HG02763 (cell line): ENCODE results near the gene PSMD2.
"Not testable (repeated sequence)": the region's sequence is repeated elsewhere in the genome, so short reads cannot be mapped to it uniquely, and the experiment has no call there.

Experiments used
- ATAC-seq: cut with Tn5 transposase; IDR thresholded peaks from one replicate; pipeline ENCODE4 v1.9.1; 2021; ENCODE audit warnings: mild to moderate bottlenecking, moderate library complexity; ENCODE audit not compliant: unreplicated experiment

Gene PSMD2

DNA sequence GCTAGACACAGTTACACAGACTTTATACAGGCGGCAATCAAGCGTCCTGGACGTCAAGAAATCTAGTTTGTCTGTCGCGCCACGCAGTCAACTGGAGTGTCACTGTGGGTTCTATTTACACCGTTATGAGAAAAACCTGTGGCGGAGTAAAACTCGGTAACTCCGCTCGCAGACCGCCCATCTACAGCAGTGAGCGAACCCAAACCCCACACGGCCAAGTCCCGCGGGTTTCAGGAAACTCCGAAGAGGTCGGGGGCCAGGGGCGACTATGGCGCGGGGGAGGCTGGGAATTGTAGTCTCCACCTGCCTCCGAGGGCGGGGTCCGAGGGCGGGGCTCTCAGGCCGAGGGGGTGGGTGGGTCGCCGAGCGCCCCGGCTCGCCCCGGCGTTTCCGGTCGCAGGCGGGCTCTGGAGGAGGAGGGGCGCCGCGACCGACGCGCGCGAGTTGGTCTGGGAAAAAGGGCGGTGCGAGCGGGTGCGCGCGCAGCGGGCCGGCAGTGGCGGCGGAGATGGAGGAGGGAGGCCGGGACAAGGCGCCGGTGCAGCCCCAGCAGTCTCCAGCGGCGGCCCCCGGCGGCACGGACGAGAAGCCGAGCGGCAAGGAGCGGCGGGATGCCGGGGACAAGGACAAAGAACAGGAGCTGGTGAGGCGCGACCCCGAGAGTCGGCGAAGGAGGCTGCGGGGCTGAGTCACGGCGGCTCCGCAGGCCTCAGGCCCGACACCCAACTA is at the start of gene PSMD2:
PSMD2 (plus strand) TSS at position 483 of the 729 bp plus-strand sequence; CDS start at position 509, 26 bp downstream.
- peak; percentile 94 for ATAC-seq

DNA sequence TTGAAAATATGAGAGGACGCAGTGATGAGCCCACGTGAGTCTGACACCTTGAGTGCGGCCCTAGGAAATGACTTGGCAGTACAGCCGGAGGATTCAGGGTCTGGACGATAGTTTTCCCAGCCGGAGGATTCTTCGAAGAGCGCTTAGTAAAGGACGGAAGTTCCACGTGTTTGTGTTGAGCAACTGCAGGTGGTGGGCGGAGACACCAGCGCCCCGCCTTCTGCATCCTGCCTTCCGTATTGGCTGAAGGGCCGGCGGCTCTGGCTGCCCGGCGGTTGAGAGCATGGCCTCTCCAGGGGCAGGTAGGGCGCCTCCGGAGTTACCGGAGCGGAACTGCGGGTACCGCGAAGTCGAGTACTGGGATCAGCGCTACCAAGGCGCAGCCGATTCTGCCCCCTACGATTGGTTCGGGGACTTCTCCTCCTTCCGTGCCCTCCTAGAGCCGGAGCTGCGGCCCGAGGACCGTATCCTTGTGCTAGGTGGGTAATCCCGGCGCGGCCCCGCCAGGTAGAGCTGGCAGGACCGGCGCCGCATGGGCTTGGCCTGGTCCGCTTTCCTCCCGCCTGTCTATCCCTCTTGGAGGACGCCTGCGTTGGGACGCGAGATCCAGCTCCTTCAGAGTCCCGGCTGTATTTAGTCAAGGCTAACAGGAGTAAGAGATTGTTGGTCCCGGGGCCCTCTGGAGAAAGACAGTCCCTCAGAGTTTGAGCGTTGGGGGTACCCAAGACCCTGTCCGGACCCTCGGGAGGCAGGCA is 49.5 kb upstream of the PSMD2 start, which contains the start of gene EEF1AKMT4:
EEF1AKMT4 (plus strand) TSS at position 261 of the 755 bp plus-strand sequence; CDS start at position 284, 23 bp downstream.
- peak; percentile 89 for ATAC-seq

DNA sequence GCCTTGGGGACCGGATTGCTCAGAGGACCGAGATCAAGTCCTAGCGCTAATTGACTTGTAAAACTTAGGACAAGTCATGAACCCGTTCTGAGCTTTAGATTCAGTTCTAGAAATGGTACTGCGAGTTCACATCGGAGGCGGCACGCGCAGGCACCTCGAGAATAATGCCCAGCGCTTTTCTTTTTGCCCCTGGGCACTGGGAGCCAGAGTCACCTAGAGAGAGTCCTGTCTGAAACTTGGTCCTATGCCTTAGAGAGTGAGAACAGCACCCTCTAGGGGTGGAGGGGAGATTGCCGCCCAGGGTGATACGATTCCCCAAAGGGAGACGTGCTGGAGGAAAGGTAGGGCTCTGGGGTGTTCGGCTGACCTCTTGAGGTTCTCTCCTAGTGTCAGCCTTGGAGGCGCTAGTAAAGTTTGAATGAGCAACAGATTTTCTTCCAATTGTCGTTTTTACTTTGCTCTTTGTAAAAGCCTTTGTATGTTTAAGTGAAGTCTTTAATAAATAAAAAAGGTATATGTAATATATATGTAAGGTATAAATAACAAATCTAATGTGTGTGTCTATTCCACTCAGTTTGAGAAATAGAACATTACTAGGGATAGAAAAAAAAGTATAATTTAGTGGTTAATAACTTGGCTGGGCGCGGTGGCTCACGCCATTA is 48.7 kb upstream of the PSMD2 start:
- ATAC-seq, result peak; percentile 43

DNA sequence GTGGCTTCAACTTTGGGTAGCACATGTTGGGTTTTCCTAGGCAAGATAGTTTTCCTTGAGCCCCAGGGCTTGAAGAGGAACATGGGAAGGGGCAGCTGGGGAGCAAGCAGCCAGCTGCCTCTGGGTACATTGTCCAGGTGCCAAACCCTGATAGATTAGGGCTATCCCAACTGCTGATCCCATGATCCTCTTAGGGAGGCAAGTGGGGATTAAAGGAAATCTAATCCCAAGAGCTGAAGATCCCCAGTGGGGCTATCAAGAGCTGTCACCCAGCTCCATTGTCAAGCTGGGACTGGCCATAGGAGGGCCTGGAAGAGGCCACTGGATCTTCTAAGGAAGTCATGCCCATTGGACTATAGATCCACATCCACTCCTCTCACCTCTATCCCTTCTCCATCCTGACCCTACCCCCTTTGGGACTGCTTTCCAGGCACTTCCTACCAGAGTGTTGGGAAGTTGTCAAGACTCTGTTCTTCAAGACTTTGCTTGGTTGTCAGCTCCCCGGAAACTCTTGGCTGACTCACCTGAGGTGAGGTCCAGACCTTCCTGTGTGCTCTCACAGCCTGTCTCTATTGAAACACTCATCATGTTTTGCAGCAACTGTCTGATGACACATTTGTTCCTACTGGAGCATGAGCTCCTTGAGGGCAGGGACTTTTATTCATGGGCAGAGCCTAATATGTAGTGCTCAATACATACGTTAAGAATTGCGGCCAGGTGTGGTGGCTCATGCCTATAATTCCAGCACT is 43.6 kb upstream of the PSMD2 start:
- ATAC-seq, result no peak

DNA sequence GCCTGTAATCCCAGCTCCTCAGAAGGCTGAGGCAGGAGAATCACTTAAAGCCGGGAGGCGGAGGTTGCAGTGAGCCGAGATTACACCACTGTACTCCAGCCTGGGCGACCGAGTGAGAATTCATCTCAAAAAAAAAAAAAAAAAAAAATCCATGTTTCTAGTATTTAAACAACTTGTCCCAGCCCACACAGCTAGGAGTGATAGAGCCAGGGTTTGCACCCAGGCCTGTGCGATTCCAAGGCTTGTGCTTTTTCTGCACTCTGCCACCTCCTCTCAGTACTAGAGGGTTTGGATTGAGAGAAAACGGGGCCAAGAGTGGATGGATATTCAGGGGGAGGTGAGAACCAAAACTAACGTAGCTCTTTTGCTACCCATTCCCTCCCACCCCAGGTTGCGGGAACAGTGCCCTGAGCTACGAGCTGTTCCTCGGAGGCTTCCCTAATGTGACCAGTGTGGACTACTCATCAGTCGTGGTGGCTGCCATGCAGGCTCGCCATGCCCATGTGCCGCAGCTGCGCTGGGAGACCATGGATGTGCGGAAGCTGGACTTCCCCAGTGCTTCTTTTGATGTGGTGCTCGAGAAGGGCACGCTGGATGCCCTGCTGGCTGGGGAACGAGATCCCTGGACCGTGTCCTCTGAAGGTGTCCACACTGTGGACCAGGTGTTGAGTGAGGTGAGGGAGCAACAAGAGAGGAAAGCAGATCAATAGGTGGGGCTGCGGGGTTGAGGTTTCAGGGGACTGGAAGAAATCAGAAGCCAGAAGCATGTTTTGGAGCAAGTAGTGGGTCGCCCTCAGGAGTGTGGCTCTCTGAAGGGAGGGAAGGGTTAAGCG is 41.7 kb upstream of the PSMD2 start:
- no peak for ATAC-seq

DNA sequence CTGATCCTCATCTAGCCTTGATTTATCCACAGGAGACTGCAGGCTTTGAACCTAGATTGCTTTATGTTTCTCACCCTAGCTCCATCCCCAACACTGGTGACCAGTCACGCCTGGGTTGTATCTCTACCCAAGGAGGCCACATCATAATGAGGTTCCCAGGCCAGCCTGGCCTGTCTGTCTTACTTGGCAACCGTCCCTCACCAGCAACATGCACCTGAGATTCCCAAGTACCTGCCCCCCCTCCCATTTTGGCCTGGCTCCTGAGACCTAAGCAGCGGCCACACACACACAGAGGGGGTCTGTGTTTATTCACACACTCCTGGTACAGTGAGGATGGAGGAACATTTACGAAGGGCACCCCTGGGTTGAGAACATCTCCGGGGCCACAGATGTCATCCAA is 40.1 kb upstream of the PSMD2 start:
- ATAC-seq, result no peak

DNA sequence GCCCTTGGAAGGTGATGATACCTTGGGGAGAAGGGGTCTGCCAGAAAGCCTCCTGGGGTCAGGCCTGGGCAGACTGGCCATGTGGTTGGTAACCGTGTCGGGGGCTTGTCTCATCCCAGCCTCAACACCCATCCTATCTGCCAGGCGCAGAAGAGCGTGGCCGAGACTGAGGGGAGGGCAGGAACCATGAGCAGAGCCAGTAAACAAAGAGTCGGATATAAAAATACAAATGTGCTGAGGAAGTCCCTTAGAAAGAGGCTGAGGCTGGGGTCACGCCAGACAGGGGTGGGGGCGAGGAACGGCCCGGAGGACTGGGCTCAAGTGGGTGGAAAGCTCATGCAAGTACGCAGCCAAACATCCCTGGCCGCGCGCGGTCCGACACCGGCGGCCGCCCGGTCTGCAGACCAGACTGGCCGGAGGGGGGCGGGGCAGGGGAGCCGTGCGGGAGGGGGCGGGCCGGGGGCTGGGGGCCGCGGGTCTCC is 39.6 kb upstream of the PSMD2 start:
- ATAC-seq, result no peak

DNA sequence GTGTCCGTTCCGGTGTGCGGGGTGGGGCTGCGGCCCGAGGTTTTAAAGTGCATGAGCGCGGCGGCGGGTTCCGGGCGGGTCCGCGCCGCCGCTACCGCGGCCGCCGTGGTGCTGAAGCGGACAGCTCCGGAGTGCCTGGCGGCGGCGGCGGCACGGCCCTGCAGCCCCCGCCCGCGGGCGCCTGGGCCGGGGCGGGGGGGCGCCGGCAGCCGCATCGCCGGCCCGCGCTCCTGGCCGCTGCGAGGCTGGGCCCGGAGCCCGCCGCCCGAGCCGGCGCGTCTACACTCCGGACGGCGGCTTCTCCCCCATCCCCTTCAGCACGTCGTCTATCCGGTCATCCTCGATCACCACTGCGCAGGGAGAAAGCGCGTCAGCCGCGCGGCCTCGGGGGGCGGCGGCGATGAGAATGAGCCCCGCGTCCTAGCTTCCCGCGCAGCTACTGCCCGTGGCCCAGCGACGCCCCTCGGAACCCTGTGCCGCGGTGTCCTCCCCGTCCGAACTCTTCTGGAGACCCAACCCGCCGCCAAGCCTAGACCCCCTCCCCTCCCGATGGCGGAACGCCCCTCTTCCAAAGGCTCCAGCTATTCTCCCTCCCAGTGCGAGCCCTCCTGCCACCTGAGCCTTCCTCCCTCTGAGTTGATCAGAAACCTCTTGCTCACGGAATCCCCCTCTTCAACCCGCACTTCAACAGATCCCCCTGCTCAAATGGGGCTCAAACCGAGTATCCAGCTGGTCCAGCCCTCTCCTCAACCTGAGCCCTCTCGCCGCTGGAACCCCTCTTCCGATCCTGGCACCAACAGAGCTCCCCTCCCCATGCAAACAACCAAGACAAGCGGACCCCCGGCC is 38.9 kb upstream of the PSMD2 start:
- ATAC-seq, result no peak

DNA sequence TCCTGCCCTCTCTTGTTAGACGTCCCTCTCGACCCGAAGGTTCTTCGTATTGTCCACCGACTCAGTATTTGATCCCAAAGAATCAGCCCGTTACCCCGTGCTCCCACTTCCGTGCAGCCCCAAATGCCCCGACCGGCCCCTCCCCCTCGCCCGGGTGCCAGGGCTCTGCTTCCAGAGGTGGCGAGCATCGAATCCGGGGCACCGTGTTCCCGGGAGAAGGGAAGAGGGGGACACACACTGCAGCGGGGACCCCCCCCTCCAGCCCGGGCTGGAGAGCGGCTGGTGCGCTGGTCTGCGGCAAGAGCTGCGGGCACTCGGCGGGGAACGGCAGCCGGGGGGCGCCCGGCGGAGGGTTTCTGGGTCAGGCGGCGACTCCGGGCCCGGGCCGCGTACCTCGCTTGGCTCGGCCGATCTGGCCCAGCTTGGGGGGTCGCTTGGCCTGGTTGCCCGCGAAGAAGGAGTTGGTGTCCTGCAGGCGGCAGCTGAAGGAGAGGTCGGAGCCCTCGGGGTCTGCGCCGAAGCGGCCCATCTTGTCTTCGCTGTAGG is 38.2 kb upstream of the PSMD2 start:
- no peak for ATAC-seq

DNA sequence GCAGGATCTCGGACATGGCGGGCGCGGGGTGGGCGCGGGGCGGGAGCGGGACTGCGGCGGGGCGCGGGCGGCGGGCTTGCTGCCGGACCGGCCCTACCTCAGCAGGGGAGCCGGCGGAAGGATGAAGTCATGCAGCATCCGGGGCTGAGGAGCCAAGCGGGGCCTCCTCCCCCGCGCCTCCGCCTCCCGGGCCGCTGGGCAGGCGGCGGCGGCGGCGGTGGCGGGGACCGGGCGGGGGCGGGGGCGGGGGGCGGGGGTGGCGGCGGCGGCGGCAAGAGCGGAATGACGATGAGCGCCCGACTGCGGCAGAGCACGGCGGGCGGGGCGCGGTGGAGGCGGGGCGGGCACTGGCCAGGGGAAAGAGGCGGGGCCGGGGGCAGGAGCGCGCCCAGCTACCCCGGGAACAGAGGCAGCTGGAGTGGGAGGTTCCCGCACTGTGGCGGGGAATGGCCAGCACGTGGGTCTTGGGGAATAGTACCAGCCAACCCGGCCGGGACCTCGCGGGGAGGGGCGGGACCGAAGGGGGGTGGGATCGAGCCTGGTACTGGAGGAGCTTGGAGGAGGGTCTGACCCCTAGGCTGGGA is 37.7 kb upstream of the PSMD2 start, which contains the start of gene CAMK2N2:
CAMK2N2 (minus strand) TSS at position 284 of the 584 bp plus-strand sequence; CDS start at position 16, 268 bp downstream.
- ATAC-seq, result no peak

DNA sequence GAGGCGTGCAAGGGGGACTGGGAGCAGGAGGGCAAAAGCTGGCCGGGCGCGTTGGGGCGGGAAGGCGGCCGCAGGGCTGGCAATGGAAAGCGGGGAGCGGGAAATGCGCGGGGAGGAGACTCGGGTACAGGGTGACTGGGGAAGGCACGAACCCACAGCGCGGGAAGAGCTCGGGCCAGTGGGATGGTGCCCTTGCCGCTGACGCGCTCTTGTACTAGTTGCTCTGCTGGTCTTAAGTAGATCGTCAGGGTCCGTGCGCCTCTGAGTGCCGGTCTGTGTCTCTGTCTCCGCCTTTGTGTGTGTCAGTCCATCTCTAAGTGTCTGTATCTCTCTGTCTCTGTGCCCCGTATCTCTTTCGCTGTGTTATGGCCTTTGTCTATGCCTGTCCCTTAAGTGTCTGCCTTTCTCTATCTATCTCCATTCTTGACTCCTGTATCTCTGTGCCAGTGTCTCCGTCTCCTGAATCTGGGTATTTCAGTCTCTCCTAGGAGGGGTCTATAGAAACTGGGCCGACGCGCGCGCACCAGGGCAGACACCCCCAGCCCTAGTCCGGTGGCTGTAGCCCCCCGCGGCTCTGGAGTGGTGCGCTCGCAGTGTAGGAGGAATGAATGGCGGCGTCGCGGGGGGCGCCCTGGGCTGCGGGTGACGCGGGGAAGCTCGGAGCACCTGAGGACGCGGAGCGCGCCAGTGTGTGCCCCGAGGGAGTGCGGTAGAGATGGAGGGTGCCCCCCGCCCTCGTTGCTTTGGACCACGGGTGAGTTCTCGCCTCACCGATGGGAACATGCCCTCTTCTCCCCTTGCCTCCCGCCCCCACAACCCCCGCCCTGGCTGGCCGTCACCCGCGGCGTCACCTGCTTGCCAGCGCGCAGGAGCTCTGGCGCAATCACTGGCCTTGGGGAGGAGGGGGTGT is 36.9 kb upstream of the PSMD2 start:
- ATAC-seq, result no peak

DNA sequence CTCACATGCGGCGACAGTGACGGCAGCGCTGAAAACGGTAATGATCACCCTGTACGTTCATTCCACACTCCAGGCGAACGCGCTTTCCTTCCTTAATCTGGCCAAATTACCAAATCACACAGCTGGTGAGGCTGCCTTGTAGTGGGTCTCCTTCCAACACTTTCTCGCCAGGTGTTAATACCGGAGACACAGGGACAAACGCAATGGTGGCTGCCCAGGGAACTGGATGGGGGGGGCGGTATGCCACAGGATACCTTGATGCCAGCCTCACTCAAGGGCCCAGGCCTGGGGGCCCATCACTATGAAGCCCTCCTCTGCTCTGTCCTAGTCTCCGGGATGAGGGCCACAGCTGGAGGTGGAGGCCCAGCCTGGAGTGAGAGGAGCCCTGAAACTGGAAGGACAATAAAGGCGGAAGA is 36.3 kb upstream of the PSMD2 start:
- ATAC-seq, result no peak

DNA sequence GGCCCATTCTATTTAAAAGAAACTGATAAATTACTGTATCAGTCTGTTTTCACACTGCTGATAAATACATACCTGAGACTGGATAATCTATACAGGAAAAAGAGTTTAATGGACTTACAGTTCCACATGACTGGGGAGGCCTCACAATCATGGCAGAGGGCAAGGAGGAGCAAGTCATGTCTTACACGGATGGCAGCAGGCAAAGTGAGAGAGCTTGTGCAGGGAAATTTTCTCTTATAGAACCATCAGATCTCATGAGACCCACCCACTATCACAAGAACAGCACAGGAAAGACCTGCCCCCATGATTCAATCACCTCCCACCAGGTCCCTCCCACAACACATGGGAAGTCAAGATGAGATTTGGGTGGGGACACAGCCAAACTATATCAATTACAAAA is 31.8 kb upstream of the PSMD2 start:
- not testable (repeated sequence) for ATAC-seq

DNA sequence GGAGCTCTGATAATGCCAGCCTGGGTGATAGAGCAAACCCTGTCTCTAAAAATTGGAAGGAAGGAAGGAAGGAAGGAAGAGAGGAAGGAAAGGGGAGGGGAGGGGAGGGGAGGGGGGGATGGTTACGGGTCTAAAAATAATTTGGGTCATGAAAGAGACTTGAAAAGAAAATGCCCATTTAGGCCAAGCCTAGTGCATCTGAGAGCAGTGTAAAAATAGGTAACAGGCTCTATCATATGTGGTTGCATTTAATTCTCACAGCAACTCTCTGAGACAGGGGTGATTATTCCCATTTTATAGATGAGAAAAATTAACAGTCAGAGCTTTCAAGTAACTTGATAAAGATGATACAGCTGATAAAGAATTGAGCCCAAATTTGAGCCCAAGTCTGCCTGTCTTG is 26.8 kb upstream of the PSMD2 start:
- no peak for ATAC-seq

DNA sequence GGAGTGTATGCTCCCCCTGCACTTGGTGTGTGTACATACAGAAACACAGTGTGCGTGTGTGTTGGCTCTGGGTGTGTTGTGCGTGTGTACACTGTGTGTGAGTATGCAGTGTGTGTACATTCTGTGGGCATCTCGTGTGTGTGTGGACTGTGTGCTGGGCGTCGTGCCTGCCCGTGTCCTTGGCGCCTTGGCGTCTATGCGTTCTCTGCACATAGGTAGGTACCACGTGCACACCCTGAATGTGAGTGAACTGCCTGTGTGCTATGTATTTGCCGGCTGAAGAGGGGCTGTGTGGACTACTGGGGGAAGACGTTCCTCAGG is 23.7 kb upstream of the PSMD2 start:
- no peak for ATAC-seq

DNA sequence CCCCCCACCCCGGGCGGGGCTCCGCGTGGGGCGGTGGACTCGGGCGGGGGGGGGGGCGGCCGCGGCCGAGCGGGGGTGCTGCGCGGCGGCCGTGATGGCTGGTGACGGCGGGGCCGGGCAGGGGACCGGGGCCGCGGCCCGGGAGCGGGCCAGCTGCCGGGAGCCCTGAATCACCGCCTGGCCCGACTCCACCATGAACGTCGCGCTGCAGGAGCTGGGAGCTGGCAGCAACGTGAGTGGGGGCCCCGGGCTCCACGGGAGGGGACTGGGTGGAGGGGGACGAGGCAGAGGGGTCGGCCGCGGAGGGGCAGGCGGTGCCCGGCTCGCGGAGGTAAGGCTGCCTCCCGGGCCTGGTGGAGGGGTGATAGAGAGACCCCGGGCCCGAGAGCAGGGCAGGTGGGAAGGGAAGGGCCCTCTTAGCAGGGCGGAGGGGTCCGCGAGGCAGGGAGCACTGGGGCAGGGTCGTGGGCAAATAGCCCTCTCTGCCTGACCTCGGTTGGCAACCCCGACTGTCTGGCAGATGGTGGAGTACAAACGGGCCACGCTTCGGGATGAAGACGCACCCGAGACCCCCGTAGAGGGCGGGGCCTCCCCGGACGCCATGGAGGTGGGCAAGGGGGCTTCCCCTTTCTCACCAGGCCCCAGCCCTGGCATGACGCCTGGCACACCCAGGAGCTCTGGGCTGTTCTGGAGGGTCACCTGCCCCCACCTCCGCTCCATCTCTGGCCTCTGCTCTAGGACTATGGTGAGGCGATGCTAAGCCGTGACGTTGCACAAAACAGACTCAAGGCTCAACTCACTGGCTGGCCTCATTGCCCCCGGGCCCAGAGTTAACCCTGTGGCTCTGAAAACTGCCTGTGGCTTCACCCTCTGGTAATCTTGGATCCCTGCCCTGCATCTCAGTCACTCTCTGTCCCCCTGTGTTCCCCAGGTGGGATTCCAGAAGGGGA is 22.8 kb upstream of the PSMD2 start, which contains the start of gene ECE2:
ECE2 (plus strand) TSS at position 62 of the 950 bp plus-strand sequence; CDS start at position 194, 132 bp downstream.
- no peak for ATAC-seq
